ENCODE results near the gene SEMA3A. TPM values are rescaled to one million over a fixed set of nuclear protein-coding genes. Genes with fewer than 3 reads are reported as not detected.
A peak's percentile ranks its signal among the peaks of the same experiment; 100 is the strongest.
"Not testable (repeated sequence)": the region's sequence is repeated elsewhere in the genome, so short reads cannot be mapped to it uniquely, and the experiment has no call there.

The SEMA3A gene
- total RNA-seq, 1 experiment from 2014 or later: 20.2 TPM

GRCh38 chr7:84055904-84056605 lies 138.5 kb downstream of the SEMA3A start:
- intact Hi-C loops (cut with micrococcal nuclease; ENCODE audit: unreplicated experiment): no loop called here
- Mint-ChIP-seq H3K36me3 (ENCODE audit: insufficient read depth, unreplicated experiment) (peaks cover 5% of the 10 kb centered on the region), H3K4me1 (ENCODE audit: low read depth, unreplicated experiment) (peaks cover 31% of the 10 kb centered on the region), H3K27me3 (ENCODE audit: unreplicated experiment) (no peaks in the 10 kb centered on the region), H3K9me3 (ENCODE audit: low read depth, unreplicated experiment) (no peaks in the 10 kb centered on the region), H3K27ac (ENCODE audit: unreplicated experiment) (peak overlapping the region; percentile 97), H3K4me3 (ENCODE audit: low read depth, unreplicated experiment) (peak overlapping the region; percentile 44)
- TF ChIP-seq CTCF (IDR thresholded peaks at IDR 0.05; ENCODE audit: unreplicated experiment): no peak
- no peak for DNase-seq
- CTCF ChIA-PET: no interaction called here
- no TSS peak for BruUV-seq (replicated peaks)

GRCh38 chr7:84055199-84055598 lies 139.4 kb downstream of the SEMA3A start:
- H3K4me1 Mint-ChIP-seq (ENCODE audit: low read depth, unreplicated experiment): peaks cover 23% of the 10 kb centered on the region
- DNase-seq; H3K9me3 Mint-ChIP-seq (ENCODE audit: low read depth, unreplicated experiment); H3K27me3 Mint-ChIP-seq (ENCODE audit: unreplicated experiment); CTCF ChIA-PET; H3K36me3 Mint-ChIP-seq (ENCODE audit: insufficient read depth, unreplicated experiment); intact Hi-C loops (cut with micrococcal nuclease; ENCODE audit: unreplicated experiment); H3K4me3 Mint-ChIP-seq (ENCODE audit: low read depth, unreplicated experiment); BruUV-seq (replicated peaks): not testable (repeated sequence)
- H3K27ac Mint-ChIP-seq (ENCODE audit: unreplicated experiment): peak overlapping the region; percentile 97

GRCh38 chr7:84049071-84049836 lies 145.3 kb downstream of the SEMA3A start:
- peaks cover 19% of the 10 kb centered on the region for H3K4me1 Mint-ChIP-seq (ENCODE audit: low read depth, unreplicated experiment)
- no peaks in the 10 kb centered on the region for H3K9me3 Mint-ChIP-seq (ENCODE audit: low read depth, unreplicated experiment)
- CTCF ChIA-PET: no interaction called here
- no peaks in the 10 kb centered on the region for H3K36me3 Mint-ChIP-seq (ENCODE audit: insufficient read depth, unreplicated experiment)
- no peaks in the 10 kb centered on the region for H3K27me3 Mint-ChIP-seq (ENCODE audit: unreplicated experiment)
- H3K27ac Mint-ChIP-seq (ENCODE audit: unreplicated experiment): no peak overlapping the region
- no TSS peak for BruUV-seq (replicated peaks)
- DNase-seq: no peak
- no peak overlapping the region for H3K4me3 Mint-ChIP-seq (ENCODE audit: low read depth, unreplicated experiment)
- TF ChIP-seq CTCF (IDR thresholded peaks at IDR 0.05; ENCODE audit: unreplicated experiment): no peak
- intact Hi-C loops (cut with micrococcal nuclease; ENCODE audit: unreplicated experiment): loop anchor here (5.0 kb wide), 1 partner anchor 43 kb away; no protein-coding TSS in a partner anchor

- no peak for TF ChIP-seq CTCF (IDR thresholded peaks at IDR 0.05; ENCODE audit: unreplicated experiment)
- H3K27me3 Mint-ChIP-seq (ENCODE audit: unreplicated experiment): no peaks in the 10 kb centered on the region
- H3K27ac Mint-ChIP-seq (ENCODE audit: unreplicated experiment): no peak overlapping the region
- no TSS peak for BruUV-seq (replicated peaks)
- no peak for DNase-seq
- no peaks in the 10 kb centered on the region for H3K9me3 Mint-ChIP-seq (ENCODE audit: low read depth, unreplicated experiment)
- no peak overlapping the region for H3K4me3 Mint-ChIP-seq (ENCODE audit: low read depth, unreplicated experiment)
- CTCF ChIA-PET: no interaction called here
- intact Hi-C loops (cut with micrococcal nuclease; ENCODE audit: unreplicated experiment): loop anchor here (5.0 kb wide), 1 partner anchor 45 kb away; no protein-coding TSS in a partner anchor
- H3K36me3 Mint-ChIP-seq (ENCODE audit: insufficient read depth, unreplicated experiment): no peaks in the 10 kb centered on the region
- H3K4me1 Mint-ChIP-seq (ENCODE audit: low read depth, unreplicated experiment): peaks cover 30% of the 10 kb centered on the region
Observed at GRCh38 chr7:84047085-84047484, 147.5 kb downstream of the SEMA3A start.

Measured in Calu3 (cell line).